ENCODE data around the gene LCA5L.

Gene LCA5L

DNA sequence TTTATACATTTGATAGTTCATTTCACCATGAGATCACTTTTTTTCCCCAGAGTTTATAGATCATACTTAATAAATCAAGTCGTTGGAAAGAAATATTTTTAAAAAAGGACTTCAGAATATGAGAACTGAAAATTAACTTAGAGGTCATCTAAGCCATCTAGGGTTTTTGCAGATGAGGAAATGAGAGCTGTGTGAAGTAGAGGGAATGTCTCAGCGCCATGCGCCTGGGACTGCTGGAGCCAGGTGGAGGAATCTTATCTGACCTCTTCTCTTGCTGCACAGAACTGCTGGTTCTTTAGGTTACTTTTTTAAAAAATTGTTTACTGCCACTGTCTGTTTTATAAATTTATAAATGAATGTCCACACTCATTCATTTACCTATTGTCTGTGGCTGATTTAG is 17.7 kb upstream of the LCA5L start:
- no peaks in the 10 kb centered on the region for H3F3A ChIP-seq (ENCODE audit: insufficient read depth)
- H2AFZ ChIP-seq (ENCODE audit: low read depth, low read length, severe bottlenecking): no peak overlapping the region
- no peak overlapping the region for H3K27ac ChIP-seq (ENCODE audit: low read depth, low read length)
- no peak overlapping the region for H3K9ac ChIP-seq (ENCODE audit: low read length)
- no peaks in the 10 kb centered on the region for H4K20me1 ChIP-seq (ENCODE audit: low read depth, low read length)
- no peaks in the 10 kb centered on the region for H3K79me2 ChIP-seq (ENCODE audit: insufficient read depth, low read length)
- TF ChIP-seq, protein P1, sequence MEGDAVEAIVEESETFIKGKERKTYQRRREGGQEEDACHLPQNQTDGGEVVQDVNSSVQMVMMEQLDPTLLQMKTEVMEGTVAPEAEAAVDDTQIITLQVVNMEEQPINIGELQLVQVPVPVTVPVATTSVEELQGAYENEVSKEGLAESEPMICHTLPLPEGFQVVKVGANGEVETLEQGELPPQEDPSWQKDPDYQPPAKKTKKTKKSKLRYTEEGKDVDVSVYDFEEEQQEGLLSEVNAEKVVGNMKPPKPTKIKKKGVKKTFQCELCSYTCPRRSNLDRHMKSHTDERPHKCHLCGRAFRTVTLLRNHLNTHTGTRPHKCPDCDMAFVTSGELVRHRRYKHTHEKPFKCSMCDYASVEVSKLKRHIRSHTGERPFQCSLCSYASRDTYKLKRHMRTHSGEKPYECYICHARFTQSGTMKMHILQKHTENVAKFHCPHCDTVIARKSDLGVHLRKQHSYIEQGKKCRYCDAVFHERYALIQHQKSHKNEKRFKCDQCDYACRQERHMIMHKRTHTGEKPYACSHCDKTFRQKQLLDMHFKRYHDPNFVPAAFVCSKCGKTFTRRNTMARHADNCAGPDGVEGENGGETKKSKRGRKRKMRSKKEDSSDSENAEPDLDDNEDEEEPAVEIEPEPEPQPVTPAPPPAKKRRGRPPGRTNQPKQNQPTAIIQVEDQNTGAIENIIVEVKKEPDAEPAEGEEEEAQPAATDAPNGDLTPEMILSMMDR (IDR thresholded peaks at IDR 0.05; ENCODE audit: insufficient read depth, low read length, poor library complexity, severe bottlenecking): no peak
- no peak for TF ChIP-seq EZH2phosphoT487 (conservative IDR thresholded peaks at IDR 0.05; ENCODE audit: low read length)
- no peaks in the 10 kb centered on the region for H3K9me2 ChIP-seq (replicated peaks; ENCODE audit: insufficient read depth, low read length)
- no peaks in the 10 kb centered on the region for H3K27me3 ChIP-seq (ENCODE audit: low read length)
- H3K9me3 ChIP-seq (ENCODE audit: insufficient read depth, low read length): no peaks in the 10 kb centered on the region
- no peak overlapping the region for H3K4me3 ChIP-seq (ENCODE audit: insufficient read depth, low read length, poor library complexity, severe bottlenecking)
- H3K4me2 ChIP-seq (ENCODE audit: low read depth, low read length, poor library complexity, severe bottlenecking): no peak overlapping the region
- no peaks in the 10 kb centered on the region for H3K36me3 ChIP-seq (ENCODE audit: low read length)

DNA sequence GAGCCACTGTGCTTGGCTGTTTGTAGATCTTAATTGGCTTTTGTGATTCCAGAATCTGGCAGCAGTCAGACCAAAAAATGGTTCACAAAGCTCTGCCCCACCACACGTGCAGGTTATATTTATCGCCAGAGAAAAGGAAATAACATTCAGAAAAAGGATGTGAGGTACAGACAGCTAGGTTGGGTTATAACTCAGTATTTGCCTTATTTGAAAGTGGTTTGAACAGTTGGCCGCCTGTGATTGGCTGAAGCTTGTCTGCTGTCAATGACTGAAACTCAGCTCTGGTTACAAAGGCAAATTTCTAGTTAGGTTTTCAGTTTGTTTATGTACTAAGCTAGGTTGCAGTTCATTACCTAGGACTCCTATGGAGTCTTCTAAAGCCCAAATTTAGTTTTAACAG is 15.8 kb upstream of the LCA5L start:
- no peak overlapping the region for H2AFZ ChIP-seq (ENCODE audit: low read depth, low read length, severe bottlenecking)
- H3K79me2 ChIP-seq (ENCODE audit: insufficient read depth, low read length): no peaks in the 10 kb centered on the region
- H4K20me1 ChIP-seq (ENCODE audit: low read depth, low read length): no peaks in the 10 kb centered on the region
- H3K9ac ChIP-seq (ENCODE audit: low read length): no peak overlapping the region
- H3K9me3 ChIP-seq (ENCODE audit: insufficient read depth, low read length): no peaks in the 10 kb centered on the region
- no peaks in the 10 kb centered on the region for H3K36me3 ChIP-seq (ENCODE audit: low read length)
- no peak overlapping the region for H3K4me2 ChIP-seq (ENCODE audit: low read depth, low read length, poor library complexity, severe bottlenecking)
- H3K27me3 ChIP-seq (ENCODE audit: low read length): no peaks in the 10 kb centered on the region
- H3K9me2 ChIP-seq (replicated peaks; ENCODE audit: insufficient read depth, low read length): no peaks in the 10 kb centered on the region
- no peaks in the 10 kb centered on the region for H3F3A ChIP-seq (ENCODE audit: insufficient read depth)
- H3K4me3 ChIP-seq (ENCODE audit: insufficient read depth, low read length, poor library complexity, severe bottlenecking): no peak overlapping the region
- no peak overlapping the region for H3K27ac ChIP-seq (ENCODE audit: low read depth, low read length)
- no peak for TF ChIP-seq EZH2phosphoT487 (conservative IDR thresholded peaks at IDR 0.05; ENCODE audit: low read length)
- TF ChIP-seq, protein P1 (IDR thresholded peaks at IDR 0.05; ENCODE audit: insufficient read depth, low read length, poor library complexity, severe bottlenecking): no peak

DNA sequence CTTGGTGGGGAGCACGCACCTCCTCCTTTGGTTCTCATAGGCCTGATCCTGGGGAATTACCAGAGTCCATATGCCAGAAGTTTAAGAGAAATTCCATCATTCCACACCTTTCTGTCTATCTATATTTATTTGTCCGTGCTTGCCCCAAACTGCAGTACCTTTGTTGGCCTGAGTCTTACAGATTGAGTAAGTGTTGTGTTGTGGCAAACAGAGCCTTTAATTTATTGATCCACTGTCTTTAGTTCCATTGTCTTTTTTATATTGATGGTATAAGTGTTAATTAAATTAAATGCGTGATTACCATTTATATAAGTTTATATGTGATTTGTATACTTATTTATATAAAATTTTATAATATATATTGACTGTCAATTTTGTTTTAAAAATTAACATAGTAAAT is 11.1 kb upstream of the LCA5L start:
- Histone ChIP-seq H3K36me3 (ENCODE audit: low read length) (no peaks in the 10 kb centered on the region), H3K27ac (ENCODE audit: low read depth, low read length) (no peak overlapping the region), H3F3A (ENCODE audit: insufficient read depth) (no peaks in the 10 kb centered on the region), H3K9me3 (ENCODE audit: insufficient read depth, low read length) (no peaks in the 10 kb centered on the region), H3K9ac (ENCODE audit: low read length) (no peak overlapping the region), H3K9me2 (replicated peaks; ENCODE audit: insufficient read depth, low read length) (no peaks in the 10 kb centered on the region), H3K4me3 (ENCODE audit: insufficient read depth, low read length, poor library complexity, severe bottlenecking) (no peak overlapping the region), H3K79me2 (ENCODE audit: insufficient read depth, low read length) (no peaks in the 10 kb centered on the region), H3K27me3 (ENCODE audit: low read length) (no peaks in the 10 kb centered on the region), H2AFZ (ENCODE audit: low read depth, low read length, severe bottlenecking) (no peak overlapping the region), H4K20me1 (ENCODE audit: low read depth, low read length) (no peaks in the 10 kb centered on the region), H3K4me2 (ENCODE audit: low read depth, low read length, poor library complexity, severe bottlenecking) (no peak overlapping the region)
- TF ChIP-seq, protein P1 (IDR thresholded peaks at IDR 0.05; ENCODE audit: insufficient read depth, low read length, poor library complexity, severe bottlenecking): no peak
- no peak for TF ChIP-seq EZH2phosphoT487 (conservative IDR thresholded peaks at IDR 0.05; ENCODE audit: low read length)

All from SU-DHL-6 (cell line).